ENCODE measurements around the gene SUMO2. TPM values are rescaled to one million over a fixed set of nuclear protein-coding genes. Genes with fewer than 3 reads are reported as not detected.

The SUMO2 gene
- total RNA-seq, 2 experiments from 2014 or later: 286 to 628 TPM

GRCh38 chr17:75130632-75131277 is 52.0 kb downstream of the SUMO2 start:
- Histone ChIP-seq H3K27ac (ENCODE audit: low read depth, low read length, poor library complexity, severe bottlenecking) (peak overlapping the region; percentile 69), H3K4me2 (ENCODE audit: low read length) (peak overlapping the region; percentile 76), H3K4me3 (ENCODE audit: low read depth, low read length, poor library complexity, severe bottlenecking) (peak overlapping the region; percentile 89), H3K4me1 (ENCODE audit: insufficient read depth, low read length, poor library complexity, severe bottlenecking) (peaks cover 33% of the 10 kb centered on the region), H3K79me2 (ENCODE audit: insufficient read depth, low read depth, low read length) (peaks cover 17% of the 10 kb centered on the region), H2AFZ (ENCODE audit: low read length) (peak overlapping the region; percentile 61), H3K9me2 (ENCODE audit: insufficient read depth, low read length) (no peaks in the 10 kb centered on the region), H4K20me1 (ENCODE audit: insufficient read depth, low read length) (peaks cover 10% of the 10 kb centered on the region), H3K9me3 (ENCODE audit: low read length) (no peaks in the 10 kb centered on the region), H3K36me3 (ENCODE audit: insufficient read depth, low read length) (peaks cover 36% of the 10 kb centered on the region)
- DNase-seq (ENCODE audit: low spot score): peak; percentile 82
- TF ChIP-seq EZH2phosphoT487 (IDR thresholded peaks at IDR 0.05; ENCODE audit: borderline replicate concordance, low read depth, low read length) (no peak), CTCF (conservative IDR thresholded peaks at IDR 0.05; ENCODE audit: low read length) (peak; percentile 82)
- intact Hi-C loops (cut with micrococcal nuclease; ENCODE audit: unreplicated experiment): loop anchor here (1.0 to 2.0 kb wide), 3 partner anchors 16 to 52 kb away; partner anchors contain the start of genes JPT1 and SUMO2
- CTCF ChIA-PET (ENCODE audit: unreplicated experiment): interaction anchor here (0.5 to 3.4 kb wide), 8 partner anchors 8 to 545 kb away, joined by 3 to 26 read pairs (median 6); partner anchors contain the start of gene MRPL58
- TSS peak; percentile 69 for BruUV-seq (replicated peaks)
- POLR2A ChIA-PET: interaction anchor here (0.6 to 2.3 kb wide), 8 partner anchors 8 to 364 kb away, joined by 3 to 11 read pairs (median 6); partner anchors contain the start of genes ARMC7 and MRPL58

GRCh38 chr17:75130059-75130631 is 52.6 kb downstream of the SUMO2 start:
- peaks cover 30% of the 10 kb centered on the region; the same call in 1 of the 2 replicates for H3K36me3 ChIP-seq (ENCODE audit: insufficient read depth, low read length)
- intact Hi-C loops (cut with micrococcal nuclease; ENCODE audit: unreplicated experiment): loop anchor here (2.0 kb wide), 1 partner anchor 53 kb away; the partner anchor contains the start of gene SUMO2
- no TSS peak for BruUV-seq (replicated peaks)
- no peaks in the 10 kb centered on the region for H3K9me2 ChIP-seq (ENCODE audit: insufficient read depth, low read length)
- H3K9me3 ChIP-seq (ENCODE audit: low read length): no peaks in the 10 kb centered on the region
- no peak for DNase-seq (ENCODE audit: low spot score)
- CTCF ChIA-PET (ENCODE audit: unreplicated experiment): interaction anchor here (1.0 to 3.4 kb wide), 4 partner anchors 9 to 117 kb away, joined by 6 to 26 read pairs (median 6); partner anchors contain the start of gene MRPL58
- H3K4me3 ChIP-seq (ENCODE audit: low read depth, low read length, poor library complexity, severe bottlenecking): peak overlapping the region; percentile 89
- no peak for TF ChIP-seq CTCF (conservative IDR thresholded peaks at IDR 0.05; ENCODE audit: low read length)
- no peak for TF ChIP-seq EZH2phosphoT487 (IDR thresholded peaks at IDR 0.05; ENCODE audit: borderline replicate concordance, low read depth, low read length)
- H3K79me2 ChIP-seq (ENCODE audit: insufficient read depth, low read depth, low read length): peaks cover 17% of the 10 kb centered on the region
- peaks cover 36% of the 10 kb centered on the region for H3K4me1 ChIP-seq (ENCODE audit: insufficient read depth, low read length, poor library complexity, severe bottlenecking)
- H4K20me1 ChIP-seq (ENCODE audit: insufficient read depth, low read length): peaks cover 10% of the 10 kb centered on the region
- H3K4me2 ChIP-seq (ENCODE audit: low read length): peak overlapping the region; percentile 76
- POLR2A ChIA-PET: interaction anchor here (0.5 to 2.3 kb wide), 5 partner anchors 7 to 117 kb away, joined by 4 to 11 read pairs (median 5); partner anchors contain the start of gene ARMC7
- H2AFZ ChIP-seq (ENCODE audit: low read length): no peak overlapping the region
- H3K27ac ChIP-seq (ENCODE audit: low read depth, low read length, poor library complexity, severe bottlenecking): no peak overlapping the region

All from OCI-LY7 (cell line).